HG02588 (cell line): ENCODE results near the gene RNF217.
"Not testable (repeated sequence)": the region's sequence is repeated elsewhere in the genome, so short reads cannot be mapped to it uniquely, and the experiment has no call there.

Experiments used
- ATAC-seq: cut with Tn5 transposase; IDR thresholded peaks from one replicate; pipeline ENCODE4 v1.9.1; 2021; ENCODE audit warnings: mild to moderate bottlenecking, moderate library complexity; ENCODE audit not compliant: unreplicated experiment

RNF217 gene

GRCh38 chr6:124961777-124962638, at the start of gene RNF217:
RNF217 (plus strand) TSS chr6:124962437; CDS start chr6:124962545, 108 bp downstream.
- no peak for ATAC-seq

GRCh38 chr6:124913056-124913455, 49.2 kb upstream of the RNF217 start:
- no peak for ATAC-seq

- no peak for ATAC-seq
These were observed 44.5 kb upstream of the RNF217 start for GRCh38 chr6:124917769-124918168.

- ATAC-seq, result not testable (repeated sequence)
These were observed 42.5 kb upstream of the RNF217 start for GRCh38 chr6:124919703-124920102.

- ATAC-seq, result no peak
These were observed 37.9 kb upstream of the RNF217 start for GRCh38 chr6:124924333-124924759.

- no peak for ATAC-seq
These were observed 35.8 kb upstream of the RNF217 start for GRCh38 chr6:124926435-124926834.

- ATAC-seq, result no peak
These were observed 34.4 kb upstream of the RNF217 start for GRCh38 chr6:124927806-124928205.

- ATAC-seq, result no peak
These were observed 33.4 kb upstream of the RNF217 start for GRCh38 chr6:124928851-124929250.

- no peak for ATAC-seq
These were observed 24.6 kb upstream of the RNF217 start for GRCh38 chr6:124937645-124938044.

GRCh38 chr6:124941259-124941658, 21.0 kb upstream of the RNF217 start:
- no peak for ATAC-seq

GRCh38 chr6:124943658-124944057, 18.6 kb upstream of the RNF217 start:
- ATAC-seq, result no peak

- no peak for ATAC-seq
These were observed 14.2 kb upstream of the RNF217 start for GRCh38 chr6:124947971-124948451.

GRCh38 chr6:124949706-124950105, 12.5 kb upstream of the RNF217 start:
- ATAC-seq, result no peak

- no peak for ATAC-seq
These were observed 8.4 kb upstream of the RNF217 start for GRCh38 chr6:124953808-124954207.

GRCh38 chr6:124955108-124955856, 7.0 kb upstream of the RNF217 start:
- no peak for ATAC-seq

GRCh38 chr6:124956018-124956417, 6.2 kb upstream of the RNF217 start:
- no peak for ATAC-seq

GRCh38 chr6:124958149-124958548, 4.1 kb upstream of the RNF217 start:
- ATAC-seq, result no peak

GRCh38 chr6:124958759-124959354, 3.4 kb upstream of the RNF217 start:
- ATAC-seq, result no peak

- ATAC-seq, result no peak
These were observed 1.3 kb upstream of the RNF217 start for GRCh38 chr6:124960757-124961463.

- no peak for ATAC-seq
These were observed 817 bp upstream of the RNF217 start for GRCh38 chr6:124961464-124961776.
